Measurements from ENCODE around the gene CXCL17. TPM values are rescaled to one million over a fixed set of nuclear protein-coding genes. Genes with fewer than 3 reads are reported as not detected.

The CXCL17 gene, protein sequence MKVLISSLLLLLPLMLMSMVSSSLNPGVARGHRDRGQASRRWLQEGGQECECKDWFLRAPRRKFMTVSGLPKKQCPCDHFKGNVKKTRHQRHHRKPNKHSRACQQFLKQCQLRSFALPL
- total RNA-seq (2014; rRNA removed; shearing (Covaris generic)) (not detected in 2 replicates), polyA plus RNA-seq (2016; fragmentation: Nextera tagmentation; extraction: Ambion mirVana) (0.39 TPM in 1 of 2 replicates, not detected in the other)
- long read RNA-seq, partial matches to known transcripts = 0 of 1 reads
- long read RNA-seq, other reads (novel, unspliced or antisense) = 1 of 1 reads

- Mint-ChIP-seq H3K9me3 (no peaks in the 10 kb centered on the region; the same call in 2 of the 3 replicates), H3K36me3 (ENCODE audit: low read depth) (no peaks in the 10 kb centered on the region), H3K4me1 (peaks cover 18% of the 10 kb centered on the region), H3K4me3 (no peak within 1 kb of the TSS), H3K27ac (no peak within 1 kb of the TSS; the same call in 1 of the 2 replicates), H3K27me3 (ENCODE audit: insufficient read depth, low read depth, poor library complexity) (peaks cover 3% of the 10 kb centered on the region)
- no peaks in the 10 kb centered on the region for H3K27me3 ChIP-seq (ENCODE audit: insufficient read depth)
- no peaks in the 10 kb centered on the region for H3K9me2 ChIP-seq (ENCODE audit: insufficient read depth)
- H3K27ac ChIP-seq (ENCODE audit: low read depth) = no peak within 1 kb of the TSS
- TF ChIP-seq NANOG (IDR thresholded peaks at IDR 0.05; ENCODE audit: borderline replicate concordance) = no peak
- TF ChIP-seq JUNB (IDR thresholded peaks at IDR 0.05; ENCODE audit: unreplicated experiment) = no peak
- no peak within 1 kb of the TSS for H3K4me3 ChIP-seq
- H3K4me2 ChIP-seq = no peak within 1 kb of the TSS
- peaks cover 4% of the 10 kb centered on the region; the same call in 1 of the 2 replicates for H3F3A ChIP-seq (replicated peaks; ENCODE audit: low read depth)
- 0 out of 2 replicates have a peak within 1 kb of the TSS, but pooled peaks have one; percentile 56 for H2AFZ ChIP-seq
- DNase-seq (ENCODE audit: low spot score) (no peak), ATAC-seq (no peak)
- no peaks in the 10 kb centered on the region for H3K79me2 ChIP-seq (replicated peaks; ENCODE audit: insufficient read depth)
- H4K20me1 ChIP-seq (replicated peaks; ENCODE audit: insufficient read depth) = 0 out of 2 replicates have a peak, but pooled peaks cover 2% of the 10 kb centered on the region
- no peaks in the 10 kb centered on the region for H3K36me3 ChIP-seq (ENCODE audit: insufficient read depth)
- 0 out of 2 replicates have a peak, but pooled peaks cover 5% of the 10 kb centered on the region for H3K4me1 ChIP-seq (ENCODE audit: insufficient read depth)
Observed at GRCh38 chr19:42442833-42443232, at the start of gene CXCL17. TSS of gene CXCL17 (minus strand) at chr19:42442946. CDS start at chr19:42442832, 114 bp downstream.

DNA sequence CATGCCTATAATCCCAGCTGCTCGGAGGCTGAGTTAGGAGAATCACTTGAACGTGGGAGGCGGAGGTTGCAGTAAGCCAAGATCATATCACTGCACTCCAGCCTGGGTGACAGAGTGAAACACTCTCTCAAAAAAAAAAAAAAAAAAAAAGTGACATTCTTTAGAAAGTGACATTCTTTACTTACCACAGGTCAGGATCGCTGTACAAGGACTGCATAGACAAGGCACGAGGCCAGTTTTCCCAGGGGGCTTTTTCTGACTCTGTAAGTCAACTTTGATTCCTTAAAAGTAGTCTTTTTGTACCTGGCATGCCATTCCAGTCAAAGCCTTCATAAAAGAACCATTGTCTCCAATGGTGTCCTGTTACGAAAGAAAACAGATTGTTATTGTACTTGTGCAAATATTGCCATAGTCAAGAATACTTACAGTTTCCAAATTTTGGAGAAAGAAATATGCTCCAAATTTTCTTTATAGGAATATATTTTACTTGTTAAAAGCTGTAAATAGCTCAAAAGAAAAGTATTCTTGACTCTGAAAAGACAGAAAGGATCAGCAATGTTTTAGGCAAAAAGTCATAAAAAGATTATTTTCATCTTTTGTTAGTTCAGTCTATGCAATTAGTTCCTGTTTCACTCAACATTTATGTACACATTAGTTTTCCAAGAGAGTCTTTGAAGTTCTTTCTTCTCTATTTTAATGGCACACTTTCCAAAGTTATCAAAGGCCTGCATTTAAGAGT is 46.2 kb upstream of the CXCL17 start:
- Mint-ChIP-seq H3K36me3 (ENCODE audit: low read depth) (no peaks in the 10 kb centered on the region), H3K27me3 (ENCODE audit: insufficient read depth, low read depth, poor library complexity) (peaks cover 2% of the 10 kb centered on the region), H3K27ac (no peak overlapping the region), H3K9me3 (no peaks in the 10 kb centered on the region), H3K4me3 (no peak overlapping the region), H3K4me1 (peaks cover 21% of the 10 kb centered on the region)
- Histone ChIP-seq H3K4me3 (no peak overlapping the region), H3K27me3 (ENCODE audit: insufficient read depth) (no peaks in the 10 kb centered on the region), H2AFZ (no peak overlapping the region), H3K4me2 (no peak overlapping the region), H3K36me3 (ENCODE audit: insufficient read depth) (no peaks in the 10 kb centered on the region), H3K27ac (ENCODE audit: low read depth) (no peak overlapping the region), H3K4me1 (ENCODE audit: insufficient read depth) (peaks cover 9% of the 10 kb centered on the region; the same call in 1 of the 2 replicates), H3F3A (replicated peaks; ENCODE audit: low read depth) (no peaks in the 10 kb centered on the region), H3K9me2 (ENCODE audit: insufficient read depth) (no peaks in the 10 kb centered on the region), H3K79me2 (replicated peaks; ENCODE audit: insufficient read depth) (no peaks in the 10 kb centered on the region), H4K20me1 (replicated peaks; ENCODE audit: insufficient read depth) (no peaks in the 10 kb centered on the region)
- no peak for ATAC-seq
- DNase-seq (ENCODE audit: low spot score) = no peak
- TF ChIP-seq STAT1 (IDR thresholded peaks at IDR 0.05; ENCODE audit: unreplicated experiment) (no peak), ZNF114 (CRISPR knock-in tag; IDR thresholded peaks at IDR 0.05) (no peak), ZNF331 (CRISPR knock-in tag; IDR thresholded peaks at IDR 0.05; ENCODE audit: low read depth) (no peak), POLR2AphosphoS5 (IDR thresholded peaks at IDR 0.05; ENCODE audit: low read depth) (no peak), NANOG (IDR thresholded peaks at IDR 0.05; ENCODE audit: borderline replicate concordance) (no peak), EZH2 (IDR thresholded peaks at IDR 0.05; ENCODE audit: low read depth, unreplicated experiment) (no peak), EZH2phosphoT487 (IDR thresholded peaks at IDR 0.05; ENCODE audit: unreplicated experiment) (no peak), CTCF (conservative IDR thresholded peaks at IDR 0.05; ENCODE audit: low read depth in 2 of 2) (no peak)
- TF ChIP-seq, protein P1, sequence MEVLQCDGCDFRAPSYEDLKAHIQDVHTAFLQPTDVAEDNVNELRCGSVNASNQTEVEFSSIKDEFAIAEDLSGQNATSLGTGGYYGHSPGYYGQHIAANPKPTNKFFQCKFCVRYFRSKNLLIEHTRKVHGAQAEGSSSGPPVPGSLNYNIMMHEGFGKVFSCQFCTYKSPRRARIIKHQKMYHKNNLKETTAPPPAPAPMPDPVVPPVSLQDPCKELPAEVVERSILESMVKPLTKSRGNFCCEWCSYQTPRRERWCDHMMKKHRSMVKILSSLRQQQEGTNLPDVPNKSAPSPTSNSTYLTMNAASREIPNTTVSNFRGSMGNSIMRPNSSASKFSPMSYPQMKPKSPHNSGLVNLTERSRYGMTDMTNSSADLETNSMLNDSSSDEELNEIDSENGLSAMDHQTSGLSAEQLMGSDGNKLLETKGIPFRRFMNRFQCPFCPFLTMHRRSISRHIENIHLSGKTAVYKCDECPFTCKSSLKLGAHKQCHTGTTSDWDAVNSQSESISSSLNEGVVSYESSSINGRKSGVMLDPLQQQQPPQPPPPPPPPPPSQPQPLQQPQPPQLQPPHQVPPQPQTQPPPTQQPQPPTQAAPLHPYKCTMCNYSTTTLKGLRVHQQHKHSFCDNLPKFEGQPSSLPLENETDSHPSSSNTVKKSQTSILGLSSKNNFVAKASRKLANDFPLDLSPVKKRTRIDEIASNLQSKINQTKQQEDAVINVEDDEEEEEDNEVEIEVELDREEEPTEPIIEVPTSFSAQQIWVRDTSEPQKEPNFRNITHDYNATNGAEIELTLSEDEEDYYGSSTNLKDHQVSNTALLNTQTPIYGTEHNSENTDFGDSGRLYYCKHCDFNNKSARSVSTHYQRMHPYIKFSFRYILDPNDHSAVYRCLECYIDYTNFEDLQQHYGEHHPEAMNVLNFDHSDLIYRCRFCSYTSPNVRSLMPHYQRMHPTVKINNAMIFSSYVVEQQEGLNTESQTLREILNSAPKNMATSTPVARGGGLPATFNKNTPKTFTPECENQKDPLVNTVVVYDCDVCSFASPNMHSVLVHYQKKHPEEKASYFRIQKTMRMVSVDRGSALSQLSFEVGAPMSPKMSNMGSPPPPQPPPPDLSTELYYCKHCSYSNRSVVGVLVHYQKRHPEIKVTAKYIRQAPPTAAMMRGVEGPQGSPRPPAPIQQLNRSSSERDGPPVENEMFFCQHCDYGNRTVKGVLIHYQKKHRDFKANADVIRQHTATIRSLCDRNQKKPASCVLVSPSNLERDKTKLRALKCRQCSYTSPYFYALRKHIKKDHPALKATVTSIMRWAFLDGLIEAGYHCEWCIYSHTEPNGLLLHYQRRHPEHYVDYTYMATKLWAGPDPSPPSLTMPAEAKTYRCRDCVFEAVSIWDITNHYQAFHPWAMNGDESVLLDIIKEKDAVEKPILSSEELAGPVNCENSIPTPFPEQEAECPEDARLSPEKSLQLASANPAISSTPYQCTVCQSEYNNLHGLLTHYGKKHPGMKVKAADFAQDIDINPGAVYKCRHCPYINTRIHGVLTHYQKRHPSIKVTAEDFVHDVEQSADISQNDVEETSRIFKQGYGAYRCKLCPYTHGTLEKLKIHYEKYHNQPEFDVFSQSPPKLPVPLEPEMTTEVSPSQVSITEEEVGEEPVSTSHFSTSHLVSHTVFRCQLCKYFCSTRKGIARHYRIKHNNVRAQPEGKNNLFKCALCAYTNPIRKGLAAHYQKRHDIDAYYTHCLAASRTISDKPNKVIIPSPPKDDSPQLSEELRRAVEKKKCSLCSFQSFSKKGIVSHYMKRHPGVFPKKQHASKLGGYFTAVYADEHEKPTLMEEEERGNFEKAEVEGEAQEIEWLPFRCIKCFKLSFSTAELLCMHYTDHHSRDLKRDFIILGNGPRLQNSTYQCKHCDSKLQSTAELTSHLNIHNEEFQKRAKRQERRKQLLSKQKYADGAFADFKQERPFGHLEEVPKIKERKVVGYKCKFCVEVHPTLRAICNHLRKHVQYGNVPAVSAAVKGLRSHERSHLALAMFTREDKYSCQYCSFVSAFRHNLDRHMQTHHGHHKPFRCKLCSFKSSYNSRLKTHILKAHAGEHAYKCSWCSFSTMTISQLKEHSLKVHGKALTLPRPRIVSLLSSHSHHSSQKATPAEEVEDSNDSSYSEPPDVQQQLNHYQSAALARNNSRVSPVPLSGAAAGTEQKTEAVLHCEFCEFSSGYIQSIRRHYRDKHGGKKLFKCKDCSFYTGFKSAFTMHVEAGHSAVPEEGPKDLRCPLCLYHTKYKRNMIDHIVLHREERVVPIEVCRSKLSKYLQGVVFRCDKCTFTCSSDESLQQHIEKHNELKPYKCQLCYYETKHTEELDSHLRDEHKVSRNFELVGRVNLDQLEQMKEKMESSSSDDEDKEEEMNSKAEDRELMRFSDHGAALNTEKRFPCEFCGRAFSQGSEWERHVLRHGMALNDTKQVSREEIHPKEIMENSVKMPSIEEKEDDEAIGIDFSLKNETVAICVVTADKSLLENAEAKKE (CRISPR knock-in tag; IDR thresholded peaks at IDR 0.05) = no peak
- TF ChIP-seq, protein P2, sequence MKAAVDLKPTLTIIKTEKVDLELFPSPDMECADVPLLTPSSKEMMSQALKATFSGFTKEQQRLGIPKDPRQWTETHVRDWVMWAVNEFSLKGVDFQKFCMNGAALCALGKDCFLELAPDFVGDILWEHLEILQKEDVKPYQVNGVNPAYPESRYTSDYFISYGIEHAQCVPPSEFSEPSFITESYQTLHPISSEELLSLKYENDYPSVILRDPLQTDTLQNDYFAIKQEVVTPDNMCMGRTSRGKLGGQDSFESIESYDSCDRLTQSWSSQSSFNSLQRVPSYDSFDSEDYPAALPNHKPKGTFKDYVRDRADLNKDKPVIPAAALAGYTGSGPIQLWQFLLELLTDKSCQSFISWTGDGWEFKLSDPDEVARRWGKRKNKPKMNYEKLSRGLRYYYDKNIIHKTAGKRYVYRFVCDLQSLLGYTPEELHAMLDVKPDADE (IDR thresholded peaks at IDR 0.05) = no peak

All from GM23338 (cell line).